ENCODE measurements around the gene VWDE.

GRCh38 chr7:12328888-12329770 lies 74.5 kb downstream of the VWDE start:
- TF ChIP-seq, protein P1, sequence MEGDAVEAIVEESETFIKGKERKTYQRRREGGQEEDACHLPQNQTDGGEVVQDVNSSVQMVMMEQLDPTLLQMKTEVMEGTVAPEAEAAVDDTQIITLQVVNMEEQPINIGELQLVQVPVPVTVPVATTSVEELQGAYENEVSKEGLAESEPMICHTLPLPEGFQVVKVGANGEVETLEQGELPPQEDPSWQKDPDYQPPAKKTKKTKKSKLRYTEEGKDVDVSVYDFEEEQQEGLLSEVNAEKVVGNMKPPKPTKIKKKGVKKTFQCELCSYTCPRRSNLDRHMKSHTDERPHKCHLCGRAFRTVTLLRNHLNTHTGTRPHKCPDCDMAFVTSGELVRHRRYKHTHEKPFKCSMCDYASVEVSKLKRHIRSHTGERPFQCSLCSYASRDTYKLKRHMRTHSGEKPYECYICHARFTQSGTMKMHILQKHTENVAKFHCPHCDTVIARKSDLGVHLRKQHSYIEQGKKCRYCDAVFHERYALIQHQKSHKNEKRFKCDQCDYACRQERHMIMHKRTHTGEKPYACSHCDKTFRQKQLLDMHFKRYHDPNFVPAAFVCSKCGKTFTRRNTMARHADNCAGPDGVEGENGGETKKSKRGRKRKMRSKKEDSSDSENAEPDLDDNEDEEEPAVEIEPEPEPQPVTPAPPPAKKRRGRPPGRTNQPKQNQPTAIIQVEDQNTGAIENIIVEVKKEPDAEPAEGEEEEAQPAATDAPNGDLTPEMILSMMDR (IDR thresholded peaks at IDR 0.05), result no peak
- no peak for TF ChIP-seq POLR2AphosphoS5 (IDR thresholded peaks at IDR 0.05)
